Measurements from ENCODE around the gene PRKN. TPM values are rescaled to one million over a fixed set of nuclear protein-coding genes. Genes with fewer than 3 reads are reported as not detected.

Gene PRKN
- total RNA-seq, 4 donors from 2014 or later = 4.4 to 669 (median 10.5) TPM

DNA sequence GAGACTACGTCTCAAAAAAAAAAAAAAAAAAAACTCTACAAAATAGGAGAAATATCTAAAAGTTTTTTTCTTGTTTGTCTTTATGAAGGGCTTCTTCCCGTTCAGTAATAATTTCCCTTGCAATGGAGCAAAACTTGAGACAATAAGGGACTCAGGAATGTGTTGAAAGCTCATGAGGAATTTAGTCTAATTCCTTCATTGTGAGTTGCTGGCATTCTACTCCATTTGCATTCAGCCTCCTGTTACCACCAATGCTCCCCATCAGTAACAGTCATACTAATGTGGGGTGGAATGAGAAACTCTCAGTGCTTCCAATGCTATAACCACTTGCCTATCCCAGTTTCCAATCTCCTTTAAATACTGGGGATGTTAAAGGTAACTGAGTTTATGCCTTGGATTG is 877.0 kb downstream of the PRKN start:
- TF ChIP-seq POLR2A (IDR thresholded peaks at IDR 0.05) = no peak
- TF ChIP-seq, protein P1, sequence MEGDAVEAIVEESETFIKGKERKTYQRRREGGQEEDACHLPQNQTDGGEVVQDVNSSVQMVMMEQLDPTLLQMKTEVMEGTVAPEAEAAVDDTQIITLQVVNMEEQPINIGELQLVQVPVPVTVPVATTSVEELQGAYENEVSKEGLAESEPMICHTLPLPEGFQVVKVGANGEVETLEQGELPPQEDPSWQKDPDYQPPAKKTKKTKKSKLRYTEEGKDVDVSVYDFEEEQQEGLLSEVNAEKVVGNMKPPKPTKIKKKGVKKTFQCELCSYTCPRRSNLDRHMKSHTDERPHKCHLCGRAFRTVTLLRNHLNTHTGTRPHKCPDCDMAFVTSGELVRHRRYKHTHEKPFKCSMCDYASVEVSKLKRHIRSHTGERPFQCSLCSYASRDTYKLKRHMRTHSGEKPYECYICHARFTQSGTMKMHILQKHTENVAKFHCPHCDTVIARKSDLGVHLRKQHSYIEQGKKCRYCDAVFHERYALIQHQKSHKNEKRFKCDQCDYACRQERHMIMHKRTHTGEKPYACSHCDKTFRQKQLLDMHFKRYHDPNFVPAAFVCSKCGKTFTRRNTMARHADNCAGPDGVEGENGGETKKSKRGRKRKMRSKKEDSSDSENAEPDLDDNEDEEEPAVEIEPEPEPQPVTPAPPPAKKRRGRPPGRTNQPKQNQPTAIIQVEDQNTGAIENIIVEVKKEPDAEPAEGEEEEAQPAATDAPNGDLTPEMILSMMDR (IDR thresholded peaks at IDR 0.05) = no peak
- Histone ChIP-seq H3K36me3 (no peaks in the 10 kb centered on the region), H3K9me3 (no peaks in the 10 kb centered on the region), H3K4me3 (no peak overlapping the region), H3K27ac (no peak overlapping the region), H3K27me3 (no peaks in the 10 kb centered on the region), H3K4me1 (no peaks in the 10 kb centered on the region)
- DNase-seq = no peak

DNA sequence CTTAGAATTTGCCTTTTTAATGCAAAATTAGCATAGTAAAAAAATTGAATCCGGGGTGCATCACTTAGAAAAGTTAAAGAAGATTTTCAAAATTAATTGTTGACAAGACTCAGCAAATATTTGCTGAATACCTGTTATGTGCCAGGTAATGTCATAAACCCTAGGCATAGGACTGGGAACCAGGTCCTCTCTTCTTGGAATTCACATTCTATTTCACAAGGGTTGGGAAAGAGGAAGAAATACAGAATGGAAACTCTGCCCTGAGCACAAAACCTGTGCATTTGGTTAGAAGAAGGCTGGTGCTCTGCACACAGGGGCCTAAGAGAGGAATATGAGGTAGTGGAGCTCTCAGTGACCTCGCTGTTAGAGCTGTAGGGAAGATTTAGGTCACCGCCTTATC is 879.9 kb downstream of the PRKN start:
- no peak for DNase-seq
- H3K9me3 ChIP-seq = no peaks in the 10 kb centered on the region
- H3K4me3 ChIP-seq = no peak overlapping the region
- no peaks in the 10 kb centered on the region for H3K4me1 ChIP-seq
- H3K36me3 ChIP-seq = no peaks in the 10 kb centered on the region
- H3K27ac ChIP-seq = no peak overlapping the region
- TF ChIP-seq POLR2A (IDR thresholded peaks at IDR 0.05) = no peak
- TF ChIP-seq, protein P1 (IDR thresholded peaks at IDR 0.05) = no peak
- no peaks in the 10 kb centered on the region for H3K27me3 ChIP-seq

DNA sequence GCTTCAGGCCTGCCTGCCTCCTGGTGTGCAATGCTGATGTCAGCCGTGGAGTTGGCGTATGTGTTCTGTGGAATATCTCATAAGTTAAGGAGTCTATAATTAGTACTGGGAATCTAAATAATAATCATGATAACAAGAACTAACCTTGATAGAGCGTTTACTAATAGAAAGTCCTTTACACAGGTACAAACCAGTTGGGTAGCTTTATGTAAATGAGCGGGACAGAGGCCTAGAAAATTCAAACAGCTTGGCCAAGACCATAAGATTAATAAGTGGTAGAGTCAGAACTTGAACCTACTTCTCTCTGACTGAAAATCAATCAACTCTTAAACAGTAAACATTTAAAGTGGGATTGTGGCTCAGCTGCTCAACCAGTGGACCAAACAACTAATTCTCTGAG is 882.8 kb downstream of the PRKN start:
- Histone ChIP-seq H3K27ac (no peak overlapping the region), H3K27me3 (no peaks in the 10 kb centered on the region), H3K4me3 (no peak overlapping the region), H3K4me1 (no peaks in the 10 kb centered on the region), H3K9me3 (no peaks in the 10 kb centered on the region), H3K36me3 (no peaks in the 10 kb centered on the region)
- DNase-seq = no peak
- no peak for TF ChIP-seq POLR2A (IDR thresholded peaks at IDR 0.05)
- TF ChIP-seq, protein P1 (IDR thresholded peaks at IDR 0.05) = no peak

DNA sequence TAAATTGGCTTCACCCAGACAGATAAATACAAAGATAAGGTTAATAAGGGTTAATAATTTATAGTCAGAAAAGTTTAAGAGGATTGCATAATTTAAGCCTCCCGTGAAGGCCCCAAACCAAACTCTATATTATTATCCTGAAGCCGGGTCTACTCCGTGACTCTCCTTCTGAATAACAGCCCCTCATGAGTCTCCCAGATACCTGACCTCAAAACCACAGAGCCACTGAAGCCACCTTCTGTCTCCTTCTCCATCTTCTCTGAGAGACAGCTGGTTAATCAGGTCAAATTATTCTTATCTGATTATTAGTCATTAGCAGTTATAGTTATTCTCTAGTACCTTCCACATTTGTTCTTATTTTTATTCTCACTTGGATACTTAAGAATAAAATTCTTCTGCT is 884.5 kb downstream of the PRKN start:
- Histone ChIP-seq H3K36me3 (no peaks in the 10 kb centered on the region), H3K4me3 (no peak overlapping the region), H3K27ac (no peak overlapping the region), H3K27me3 (no peaks in the 10 kb centered on the region), H3K9me3 (no peaks in the 10 kb centered on the region), H3K4me1 (no peaks in the 10 kb centered on the region)
- no peak for TF ChIP-seq POLR2A (IDR thresholded peaks at IDR 0.05)
- TF ChIP-seq, protein P1 (IDR thresholded peaks at IDR 0.05) = no peak
- DNase-seq = no peak

DNA sequence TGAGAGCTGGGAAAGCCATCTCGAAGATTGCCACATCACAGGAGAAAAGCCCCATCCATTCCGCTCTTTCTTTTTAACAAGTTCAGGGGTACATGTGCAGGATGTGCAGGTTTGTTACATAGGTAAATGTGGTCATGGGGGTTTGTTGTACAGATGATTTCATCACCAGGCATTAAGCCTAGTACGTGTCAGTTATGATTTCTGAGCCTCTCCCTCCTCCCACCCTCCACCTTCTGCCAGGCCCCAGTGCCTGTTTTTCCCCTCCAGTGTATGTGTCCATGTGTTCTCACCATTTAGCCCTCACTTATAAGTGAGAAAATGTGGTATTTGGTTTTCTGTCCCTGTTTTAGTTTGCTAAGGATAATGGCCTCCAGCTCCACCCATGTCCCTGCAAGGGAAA is 887.2 kb downstream of the PRKN start:
- no peaks in the 10 kb centered on the region for H3K9me3 ChIP-seq
- no peak for DNase-seq

More for the DNA sequence above, 887.2 kb downstream of the PRKN start:
- TF ChIP-seq, protein P1 (IDR thresholded peaks at IDR 0.05) = no peak
- no peak for TF ChIP-seq POLR2A (IDR thresholded peaks at IDR 0.05)
- Histone ChIP-seq H3K27ac (no peak overlapping the region), H3K4me3 (no peak overlapping the region), H3K36me3 (no peaks in the 10 kb centered on the region), H3K4me1 (no peaks in the 10 kb centered on the region), H3K27me3 (no peaks in the 10 kb centered on the region)
